Fibroblast of upper back skin (primary cell): ENCODE data around the gene QRFP.

Source experiments
- DNase-seq: peaks from one replicate; pipeline ENCODE4 v3.0.0-alpha.2; 2013

The QRFP gene

DNA sequence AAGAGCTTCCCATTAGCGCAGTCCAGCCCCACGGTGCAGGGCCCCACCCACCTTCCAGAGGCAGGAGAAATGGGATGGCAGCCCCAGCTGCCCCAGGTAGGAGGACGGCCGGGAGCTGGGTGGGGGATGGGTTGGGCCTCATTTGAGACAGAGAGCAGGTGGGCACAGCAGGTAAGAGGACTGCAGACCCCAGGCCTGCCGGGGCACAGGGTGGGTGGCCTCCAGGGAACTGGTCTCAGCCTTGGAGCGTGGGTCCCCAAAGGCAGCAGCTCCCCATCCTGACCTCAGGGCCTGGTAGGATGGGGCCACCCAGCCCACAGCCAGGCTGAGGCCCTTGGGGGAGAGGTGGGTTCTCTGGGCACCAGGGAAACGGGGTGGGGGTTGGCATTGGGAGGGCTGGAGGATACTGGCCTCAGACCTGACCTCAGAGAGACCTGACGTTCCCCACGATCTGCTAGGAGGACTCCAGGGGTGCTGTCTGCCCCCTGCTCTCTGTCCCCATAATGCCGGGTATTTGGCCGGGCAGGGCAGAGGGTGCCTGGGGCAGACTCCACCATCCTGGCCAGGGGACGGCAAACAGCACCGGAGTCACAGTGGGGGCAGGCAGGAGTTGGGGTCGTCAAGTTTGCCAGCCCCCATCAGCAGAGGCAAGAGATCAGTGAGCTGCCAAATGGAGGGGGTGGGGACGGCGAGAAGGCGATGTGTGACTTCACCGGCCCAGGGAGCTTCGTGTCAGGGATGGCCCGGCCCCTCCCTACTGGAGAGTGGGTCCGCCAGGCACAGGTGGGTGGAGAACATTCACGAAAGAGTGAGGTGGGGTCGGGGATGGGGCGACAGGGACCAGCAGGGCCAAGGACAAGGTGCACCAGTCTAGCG, 6.8 kb upstream of the QRFP start:
- DNase-seq, result no peak

DNA sequence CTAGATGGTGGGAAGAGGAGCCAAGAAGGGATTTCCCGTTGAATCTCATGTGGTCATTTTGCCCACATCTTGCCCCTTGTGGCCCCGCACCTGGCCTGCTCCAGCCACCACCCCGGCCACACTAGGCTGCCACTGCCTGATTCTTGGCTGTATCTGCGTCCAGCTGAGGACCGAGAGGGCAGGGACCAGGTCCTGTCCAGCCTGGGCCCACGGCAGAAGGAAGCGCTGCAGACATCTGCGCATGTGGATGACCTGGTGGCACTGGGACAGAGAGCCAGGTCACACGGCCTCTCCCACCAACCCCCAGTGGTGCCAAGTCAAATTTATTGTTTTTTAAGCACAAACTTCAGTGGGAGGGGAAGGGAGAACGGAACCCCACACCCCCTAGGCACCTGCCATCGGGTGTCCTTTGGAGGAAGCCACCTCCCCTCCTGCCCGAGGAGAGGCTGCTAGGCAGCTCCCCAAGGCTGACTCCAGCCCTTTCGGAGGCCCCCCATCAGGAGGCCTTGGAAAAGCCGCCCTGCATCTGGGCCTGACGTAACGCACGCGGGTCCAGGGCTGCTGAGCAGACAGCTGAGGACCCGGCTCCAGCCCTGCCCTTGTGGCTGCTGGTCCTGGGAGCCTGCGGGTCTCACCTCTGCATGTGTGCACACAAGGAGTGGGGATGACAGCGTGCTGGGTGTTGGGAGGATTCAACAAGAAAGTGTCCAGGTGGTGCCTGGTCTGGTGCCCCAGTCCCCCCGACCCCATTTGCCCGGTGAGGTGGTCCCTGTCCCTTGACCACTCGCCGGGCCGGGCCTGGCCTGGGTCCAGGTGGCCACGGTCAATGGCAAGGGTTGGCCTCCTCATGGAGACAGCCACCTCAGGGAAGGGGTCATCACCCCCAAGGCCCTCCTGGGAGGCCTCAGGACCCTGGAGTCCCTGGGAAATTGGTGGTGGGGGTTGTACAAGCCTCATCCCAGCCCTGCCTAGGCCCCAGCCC, 5.9 kb upstream of the QRFP start:
- DNase-seq, result no peak

DNA sequence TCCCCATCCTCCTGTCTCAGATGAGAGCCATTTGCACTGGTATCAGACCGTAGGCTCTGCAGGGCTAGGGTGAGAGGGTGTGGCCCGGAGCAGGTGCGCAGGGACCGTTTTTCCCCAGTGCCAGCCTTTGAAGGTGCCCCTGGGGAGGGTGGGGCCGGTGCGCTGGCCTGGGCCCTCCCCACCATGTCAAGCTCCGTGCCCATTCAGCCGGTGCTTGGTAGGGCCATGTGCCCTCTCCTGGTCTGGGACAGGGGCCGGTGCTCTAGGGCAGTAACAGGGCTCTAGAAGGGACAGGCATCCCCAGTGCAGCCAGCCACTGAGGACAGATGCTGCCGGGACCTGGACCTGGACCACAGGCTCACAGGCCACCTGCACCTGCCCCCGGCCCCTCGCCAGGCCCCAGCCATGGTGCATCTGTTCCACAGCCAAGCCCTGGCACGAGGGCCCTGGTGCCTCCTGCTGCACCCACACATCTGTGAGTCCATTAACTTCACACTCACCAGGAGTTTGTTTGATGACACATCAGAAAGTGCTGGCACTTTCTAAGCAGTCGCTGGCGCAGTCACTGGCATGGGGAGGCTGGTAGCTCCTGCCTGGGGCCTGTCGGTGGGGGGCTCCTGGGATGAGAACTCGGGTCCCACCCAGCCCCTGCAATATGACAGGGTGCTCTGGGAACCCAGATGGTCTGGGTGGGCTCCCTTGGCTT, 5.0 kb upstream of the QRFP start:
- DNase-seq, result no peak

DNA sequence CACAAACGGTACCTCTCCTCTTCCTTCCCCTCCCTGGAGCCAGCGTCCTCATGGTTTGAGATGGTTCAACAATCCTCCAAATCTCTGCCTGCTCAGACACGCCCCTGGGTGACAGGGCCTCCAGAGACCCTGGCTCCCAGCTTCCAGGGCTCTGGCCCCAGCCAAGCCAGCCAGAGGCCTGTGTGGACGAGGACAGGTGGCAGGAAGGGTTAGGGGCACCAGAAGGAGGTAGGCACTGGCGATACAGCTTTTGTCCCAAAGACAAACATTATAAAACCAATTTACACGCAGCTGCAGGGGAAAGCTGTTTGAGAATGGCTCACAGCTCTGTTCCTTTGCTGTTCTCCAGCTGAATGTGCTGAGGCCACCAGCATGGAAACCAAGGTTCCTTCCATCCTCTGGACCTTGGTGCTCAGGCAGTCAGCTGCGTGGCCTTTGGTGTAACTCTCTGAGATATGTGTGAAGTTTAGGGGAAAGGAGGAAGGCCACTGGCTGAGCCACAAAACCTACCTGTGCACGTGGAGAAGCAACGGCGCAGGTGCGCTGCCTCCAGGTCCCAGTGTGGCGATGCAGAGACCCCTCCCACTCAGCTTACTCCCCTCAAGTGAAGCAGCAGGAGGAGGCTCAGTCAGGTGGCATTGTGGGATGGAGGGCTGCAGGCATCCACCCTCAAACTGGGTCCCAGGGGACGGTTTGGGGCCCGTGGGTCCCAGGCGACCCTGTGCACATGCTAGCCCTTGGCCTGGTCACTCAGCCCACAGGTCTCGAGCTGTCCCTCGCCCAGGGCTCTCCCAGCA, 4.3 kb upstream of the QRFP start:
- no peak for DNase-seq

DNA sequence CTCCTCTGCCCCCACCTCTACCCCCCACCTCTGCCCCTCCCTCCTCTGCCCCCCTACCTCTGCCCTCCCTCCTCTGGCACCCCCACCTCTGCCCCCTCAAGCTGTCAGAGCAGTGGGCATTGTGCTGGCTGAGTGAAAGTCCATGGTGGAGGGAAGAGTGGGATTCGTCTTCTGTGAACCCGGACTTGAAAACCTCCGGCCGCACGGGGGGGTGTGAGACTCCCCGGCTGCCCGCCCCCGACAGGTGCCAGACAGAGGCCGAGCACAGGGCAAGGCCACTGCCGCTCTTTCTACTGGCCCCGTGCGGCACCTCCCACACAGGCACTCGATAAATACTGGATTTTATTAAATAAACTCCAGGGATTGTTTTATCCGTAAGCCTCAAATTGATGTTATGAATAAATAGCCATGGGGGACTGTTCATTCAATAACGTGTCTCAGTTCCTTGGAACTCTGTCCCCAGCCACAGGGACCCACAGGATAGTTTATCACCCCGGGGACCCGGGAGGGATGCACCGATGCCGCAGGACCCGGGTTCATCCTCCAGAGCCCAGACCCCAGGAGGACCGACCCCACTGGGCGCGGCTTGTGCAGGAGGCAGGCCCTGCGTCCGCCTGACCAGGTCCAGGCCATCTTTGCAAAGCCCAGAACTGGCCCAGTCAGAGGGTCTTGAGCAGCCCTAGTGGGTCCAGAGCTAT, 2.6 kb upstream of the QRFP start:
- no peak for DNase-seq

DNA sequence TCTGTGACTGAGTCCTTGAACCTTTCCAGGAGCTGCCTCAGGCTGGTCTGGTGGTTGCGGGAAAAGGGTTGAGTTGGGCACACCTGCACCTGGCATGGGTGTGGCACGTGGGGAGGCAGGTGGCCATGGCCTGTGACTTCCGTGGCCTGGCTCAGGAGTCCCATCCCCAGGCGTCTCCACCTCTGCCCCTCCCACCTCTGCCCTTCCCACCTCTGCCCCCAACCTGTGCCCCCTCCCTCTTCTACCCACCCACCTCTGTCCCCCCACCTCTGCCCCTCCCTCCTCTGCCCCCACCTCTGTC, 1.9 kb upstream of the QRFP start:
- DNase-seq, result no peak

DNA sequence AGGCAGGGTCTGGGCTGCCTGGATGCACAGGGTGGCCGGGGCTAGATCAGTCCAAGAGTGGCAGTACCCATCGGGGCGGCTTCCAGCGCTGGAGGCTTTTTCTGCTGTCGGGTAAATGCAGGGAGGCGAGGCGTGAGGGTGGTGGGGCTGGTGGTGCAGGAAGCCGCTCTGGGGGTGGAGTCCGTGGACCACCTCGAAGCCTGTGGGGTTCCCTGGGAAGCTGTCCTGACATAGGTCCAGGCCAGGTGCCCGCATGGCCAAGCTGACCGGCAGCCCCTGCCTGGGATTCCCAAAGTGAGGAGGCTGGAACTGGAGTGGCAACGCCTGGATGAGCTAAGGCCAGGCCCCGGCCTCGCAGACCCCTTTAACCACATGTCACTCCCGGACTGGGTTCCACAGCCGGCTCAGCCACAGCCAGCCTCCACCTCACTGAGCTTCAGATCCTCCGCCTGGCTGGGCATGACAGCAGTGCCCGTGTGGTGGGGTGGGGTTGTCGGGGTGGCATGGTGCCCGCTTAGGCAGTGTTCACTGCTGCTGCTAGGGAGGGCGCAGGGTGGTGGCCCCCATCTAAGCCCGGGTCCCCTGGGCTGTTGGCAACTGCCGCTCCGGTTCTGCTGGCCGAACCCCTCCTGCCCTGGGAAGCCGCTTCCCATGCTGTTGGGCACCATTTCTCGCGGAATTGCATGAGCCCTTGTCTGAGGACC, 1.4 kb upstream of the QRFP start:
- no peak for DNase-seq

DNA sequence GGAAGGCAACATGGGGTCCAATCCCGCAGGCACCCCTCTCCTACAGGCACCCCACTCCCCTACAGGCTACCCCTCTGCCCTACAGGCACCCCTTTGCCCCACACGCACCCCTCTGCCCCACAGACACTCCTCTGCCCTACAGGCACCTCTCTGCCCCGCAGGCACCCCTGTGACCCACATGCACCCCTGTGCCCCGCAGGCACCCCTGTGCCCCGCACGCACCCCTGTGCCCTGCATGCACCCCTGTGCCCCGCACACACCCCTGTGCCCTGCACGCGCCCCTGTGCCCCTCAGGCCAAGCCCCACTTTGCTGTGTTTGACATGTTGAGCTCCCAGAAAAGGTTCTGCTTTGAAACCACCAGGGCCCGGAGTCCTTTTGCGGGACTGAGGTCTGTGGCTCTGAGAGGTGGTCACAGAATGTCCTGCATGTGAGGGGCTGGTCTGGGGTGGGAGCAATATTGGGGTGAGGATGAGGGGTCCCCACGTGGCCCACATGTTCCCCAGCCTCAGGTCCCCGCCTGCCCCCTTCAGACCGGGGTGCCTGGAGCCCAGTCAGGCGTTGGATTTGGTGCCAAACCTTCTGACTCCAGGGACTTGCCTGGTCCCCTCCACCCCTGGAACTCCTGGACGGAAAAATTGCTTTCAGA, 616 bp upstream of the QRFP start:
- DNase-seq, result no peak

DNA sequence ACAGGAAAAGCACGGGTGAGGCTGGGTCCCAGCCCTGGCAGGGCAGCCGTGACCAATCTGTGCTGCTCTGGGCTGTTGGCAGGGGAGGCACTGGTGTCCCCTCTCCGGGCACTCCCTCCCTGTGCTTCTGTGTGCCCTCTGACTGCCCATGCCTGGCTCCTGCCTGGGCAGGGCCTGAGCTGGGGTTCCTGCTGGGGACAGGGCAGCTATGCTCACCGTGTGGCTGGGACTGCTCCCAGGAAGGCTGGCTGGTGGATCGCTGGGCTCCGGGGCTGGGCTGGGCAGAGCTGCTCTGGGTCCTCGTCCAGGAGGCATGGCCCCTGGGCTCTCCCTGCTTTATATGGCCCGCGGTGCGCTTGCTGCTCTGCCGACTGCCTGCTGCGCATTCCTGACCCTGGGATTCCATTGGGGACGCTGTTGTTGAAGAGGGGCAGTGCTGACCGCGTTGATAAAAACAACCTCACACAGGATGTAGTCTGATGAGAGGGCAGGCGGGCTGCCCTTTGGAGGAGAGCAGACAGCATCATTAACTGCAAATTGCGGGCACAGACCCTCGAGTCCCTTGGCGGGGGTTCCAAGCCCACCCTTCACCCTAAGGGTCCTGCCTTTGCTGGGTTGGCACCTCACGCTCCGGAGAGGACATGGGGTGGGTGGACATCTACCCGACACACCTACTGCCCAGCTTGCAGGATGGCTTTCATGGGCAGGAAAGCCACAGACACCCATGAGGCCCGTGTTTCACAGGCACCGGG, 955 bp downstream of the QRFP start:
- DNase-seq, result no peak

DNA sequence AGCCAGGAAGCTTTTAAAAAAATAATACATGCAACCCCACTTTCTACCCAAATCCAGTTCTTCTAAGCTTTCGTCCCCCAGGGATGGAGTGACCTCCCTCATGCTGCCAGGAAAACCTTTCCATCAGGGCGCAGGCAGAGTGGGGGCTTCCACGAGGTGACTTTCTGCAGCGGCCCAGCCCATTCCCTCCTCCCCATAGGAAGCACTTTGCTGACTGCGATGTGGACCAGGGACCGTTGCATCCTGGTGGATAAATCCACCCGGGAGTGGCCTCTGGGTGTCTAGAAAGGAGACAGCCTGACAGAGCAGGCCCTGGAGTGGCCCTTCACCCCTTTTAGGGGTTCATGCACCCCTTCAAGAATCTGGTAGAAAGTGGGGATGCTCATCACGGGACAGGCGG, 1.6 kb downstream of the QRFP start:
- DNase-seq, result no peak

DNA sequence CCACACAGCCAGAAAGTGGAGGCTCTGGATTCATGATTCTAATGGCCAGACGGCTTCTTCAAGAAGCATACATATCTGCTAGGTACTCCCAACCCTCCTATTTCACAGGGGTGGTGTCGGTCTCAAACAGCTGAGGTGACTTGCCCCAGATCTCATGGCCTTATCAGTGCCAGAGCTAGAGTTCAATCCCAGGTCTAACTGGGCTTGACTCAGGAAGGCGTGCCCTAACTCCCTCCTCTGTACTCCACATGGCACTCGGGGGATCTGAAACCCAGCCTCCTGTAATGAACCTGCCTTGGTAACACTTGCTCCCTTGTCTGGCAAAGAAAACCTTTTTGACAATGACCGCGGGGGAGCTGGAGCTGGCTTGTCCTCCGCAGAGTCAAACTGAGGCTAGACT, 2.1 kb downstream of the QRFP start:
- DNase-seq, result no peak

DNA sequence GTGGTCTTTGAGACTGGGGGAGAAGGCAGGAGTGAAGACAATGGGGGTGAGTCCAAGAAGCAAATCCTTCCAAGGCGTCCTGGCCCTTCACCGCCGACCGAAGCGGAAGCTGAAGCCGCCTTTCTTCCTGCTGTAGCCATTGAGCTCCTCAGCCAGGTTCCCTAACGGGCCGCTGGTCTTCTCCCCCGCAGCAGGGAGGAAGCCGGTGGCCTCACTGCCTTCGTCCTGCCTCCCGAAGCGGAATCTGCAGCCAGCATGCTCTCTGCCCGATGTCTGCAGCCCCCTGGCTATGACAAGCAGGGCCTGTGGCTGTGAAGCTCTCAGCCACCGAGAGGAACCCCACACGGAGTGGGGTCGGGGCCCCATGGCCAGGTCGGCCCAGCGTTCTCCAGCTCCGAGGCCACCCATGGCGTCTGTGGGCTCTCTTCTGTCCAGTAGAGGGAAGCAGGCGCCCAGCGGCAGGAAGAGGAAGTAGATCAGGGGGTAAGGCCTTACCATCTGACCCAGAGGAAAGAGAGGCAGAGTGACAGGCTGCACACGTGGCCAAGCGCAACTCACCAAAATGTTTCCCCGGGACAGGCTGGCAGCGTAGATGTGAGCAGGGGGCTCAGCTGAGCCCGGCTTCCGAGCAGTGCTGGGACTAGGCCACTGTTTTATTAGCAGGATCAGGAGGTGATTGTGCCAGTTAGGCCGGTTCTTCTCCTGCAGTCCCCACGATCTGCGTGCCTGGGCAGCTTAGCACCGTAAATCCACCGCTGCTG, 3.1 kb downstream of the QRFP start:
- no peak for DNase-seq

DNA sequence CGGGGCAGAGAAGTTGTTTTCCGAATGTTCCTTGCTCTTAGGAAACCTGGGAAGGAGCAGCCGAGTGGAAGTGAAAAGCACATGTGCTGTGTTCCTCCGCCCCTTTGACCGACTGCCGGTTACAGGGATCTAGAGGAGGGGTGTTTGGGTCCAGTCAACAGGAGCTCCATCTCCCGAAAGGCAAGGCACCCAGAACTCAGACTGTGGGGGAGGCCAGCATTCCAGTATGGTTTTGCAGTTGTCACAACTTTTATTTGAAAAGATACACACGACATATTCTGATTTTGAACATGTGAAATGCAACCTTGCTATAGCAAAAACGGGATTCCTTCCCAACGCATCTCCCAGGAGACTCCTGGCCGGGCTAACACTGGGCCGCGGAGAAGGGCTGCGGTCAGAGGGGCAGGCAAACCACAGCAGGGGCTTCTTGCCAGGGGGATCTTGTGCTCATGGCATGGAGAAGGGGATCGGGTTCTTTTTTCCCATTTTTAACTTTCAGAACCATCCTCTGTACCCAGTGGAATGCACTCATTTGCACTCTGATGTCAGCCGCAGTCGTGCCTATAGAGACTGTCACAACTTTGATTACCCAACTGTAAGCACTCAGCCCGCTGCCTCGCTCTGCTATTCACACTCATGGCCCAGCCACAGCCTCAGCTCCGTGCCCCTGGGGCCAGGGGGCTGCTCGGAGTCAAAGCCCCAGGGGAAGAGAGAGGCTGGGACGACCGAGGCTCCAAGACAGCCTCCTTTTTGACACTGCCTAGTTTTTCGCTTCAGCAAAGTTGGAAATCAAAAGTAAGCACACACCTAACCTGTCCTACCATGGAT, 3.9 kb downstream of the QRFP start:
- no peak for DNase-seq

DNA sequence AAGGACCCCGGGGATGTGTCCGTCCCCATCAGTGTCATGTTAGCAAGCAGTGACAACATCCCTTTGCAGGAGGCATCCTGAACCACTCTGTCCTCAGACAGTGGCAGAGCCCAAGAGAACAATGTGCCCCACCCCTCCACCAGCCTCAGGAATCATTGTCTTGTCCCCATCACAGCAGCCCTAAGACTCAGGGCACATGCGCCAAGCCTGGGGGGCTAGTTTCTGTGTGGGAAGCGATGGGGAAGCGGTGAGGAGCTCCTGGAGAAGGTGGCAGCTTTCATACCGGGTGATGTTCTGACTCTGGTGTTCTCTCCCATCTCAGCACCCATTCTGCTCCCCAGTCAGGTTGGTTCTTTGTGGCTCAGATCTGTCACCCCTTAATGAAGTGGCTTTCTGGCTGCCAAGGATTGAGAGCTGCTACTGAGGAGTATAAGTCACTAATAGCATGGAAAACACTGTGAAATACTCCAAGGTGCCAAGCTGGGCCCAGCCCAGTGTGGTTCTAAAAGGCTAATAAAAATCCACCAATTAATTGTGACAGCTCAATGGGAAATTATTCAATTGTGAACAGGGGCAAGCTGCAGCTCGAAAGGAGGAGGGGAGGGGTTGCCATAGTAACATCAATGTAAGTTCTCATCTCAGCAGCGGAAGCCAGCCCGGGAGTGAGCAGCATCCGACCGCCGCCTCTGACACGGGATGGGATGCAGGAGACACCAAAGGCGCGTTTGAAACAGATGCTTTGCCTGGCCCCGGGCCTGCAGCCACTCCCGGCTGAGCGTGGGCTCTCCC, 4.7 kb downstream of the QRFP start:
- DNase-seq, result peak; percentile 12

DNA sequence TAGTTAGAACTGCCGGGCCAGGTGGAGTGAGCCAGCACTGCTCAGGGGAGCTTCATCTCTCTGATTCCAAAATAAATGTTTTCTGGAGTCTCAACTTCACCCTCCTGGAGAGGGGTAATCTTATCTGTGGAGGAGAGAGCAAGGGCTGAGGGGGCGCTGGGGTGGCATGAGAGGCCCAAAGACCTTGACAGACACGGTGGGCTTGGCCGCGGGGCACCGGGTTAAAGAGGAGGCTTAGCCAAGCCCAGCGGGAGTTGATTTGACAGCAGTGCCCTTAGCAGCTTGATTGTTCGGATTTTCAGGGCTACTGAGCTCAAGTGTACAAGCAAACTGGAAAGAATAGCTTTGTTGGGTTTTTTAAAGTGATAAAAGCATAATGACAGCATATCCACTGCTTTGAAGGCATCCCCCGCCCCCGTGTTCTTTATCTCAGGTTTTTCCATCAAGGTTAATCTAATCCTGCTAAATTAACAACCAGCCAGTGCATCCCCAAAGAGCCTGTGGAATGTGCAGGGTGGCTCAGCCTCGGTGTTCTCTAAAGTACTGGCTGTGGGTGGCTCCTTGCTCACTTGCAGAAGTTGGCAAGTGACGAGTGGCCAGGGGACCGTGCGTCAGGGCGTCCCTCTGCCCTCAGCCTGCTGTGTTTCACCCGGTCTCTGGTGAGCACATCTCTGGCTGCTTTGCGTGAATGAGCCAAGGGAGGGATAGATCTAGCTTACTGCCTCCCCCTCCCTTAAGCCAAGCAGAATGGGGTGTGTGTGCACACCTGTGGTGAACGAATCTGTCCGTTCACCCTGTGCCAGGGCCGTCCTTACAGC, 5.5 kb downstream of the QRFP start:
- no peak for DNase-seq

DNA sequence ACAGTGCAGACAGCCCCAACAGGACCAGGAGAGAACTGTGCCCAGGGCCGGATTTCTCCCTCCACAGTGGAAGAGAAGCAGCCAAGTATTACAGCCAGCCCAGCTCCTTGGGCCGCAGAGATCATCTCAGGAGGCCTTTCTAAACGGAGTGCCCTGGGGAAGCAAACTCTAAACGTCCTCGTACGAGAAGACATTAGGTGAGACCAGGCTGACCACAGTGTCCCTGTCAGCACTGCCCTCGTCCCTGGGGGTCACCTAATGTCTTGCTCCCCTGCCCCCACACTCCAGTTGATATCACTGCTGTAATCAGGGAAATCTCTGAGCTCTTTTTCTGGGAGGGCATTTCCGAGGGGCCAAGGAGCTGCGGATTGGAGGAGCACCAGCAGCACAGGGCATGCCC, 6.5 kb downstream of the QRFP start:
- no peak for DNase-seq
